ENCODE measurements around the gene RASA3.
"Not testable (repeated sequence)": the region's sequence is repeated elsewhere in the genome, so short reads cannot be mapped to it uniquely, and the experiment has no call there.

Gene RASA3

DNA sequence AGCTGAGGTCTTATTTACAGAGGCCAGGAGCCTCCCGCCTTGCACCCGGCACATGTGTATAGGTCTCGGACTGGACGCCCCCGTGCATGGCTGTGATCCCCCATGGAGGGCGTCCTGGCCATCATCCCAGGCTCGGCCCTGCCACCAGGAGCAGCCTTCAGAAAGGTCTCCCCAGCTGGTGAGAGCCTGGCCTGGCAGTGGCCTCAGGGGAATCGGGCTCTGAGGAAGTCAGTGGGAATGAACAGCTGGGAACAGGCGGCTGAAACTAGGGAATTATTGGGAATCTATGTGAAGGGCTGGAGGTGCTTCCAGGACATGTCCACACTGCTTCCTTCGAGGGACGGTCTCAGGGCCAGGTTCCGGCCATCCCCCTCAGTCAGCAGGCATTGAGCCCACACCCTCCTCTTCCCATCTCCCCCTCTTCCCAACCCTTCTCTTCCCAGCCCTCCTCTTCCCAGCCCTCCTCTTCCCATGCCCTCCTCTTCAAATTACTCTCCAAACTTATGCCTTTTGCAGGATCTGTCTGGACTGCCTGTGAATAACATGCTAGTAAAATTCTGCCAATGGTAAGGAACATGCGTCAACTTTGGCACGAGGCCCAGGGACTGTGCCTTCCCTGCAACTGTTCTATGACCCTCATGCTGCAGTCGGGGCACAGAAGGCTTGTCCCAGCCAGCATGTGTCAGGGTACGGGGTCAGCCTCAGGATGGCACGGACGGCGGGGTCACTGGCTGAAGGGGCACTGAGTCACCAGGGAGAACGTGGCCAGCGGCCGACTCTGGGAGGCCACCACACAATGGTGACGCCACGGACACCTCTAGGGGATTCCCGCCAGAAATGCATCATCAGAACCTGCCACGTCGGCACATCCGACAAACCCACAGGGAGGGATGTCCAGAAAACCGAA lies 134.3 kb downstream of the RASA3 start:
- no peak for FAIRE-seq

DNA sequence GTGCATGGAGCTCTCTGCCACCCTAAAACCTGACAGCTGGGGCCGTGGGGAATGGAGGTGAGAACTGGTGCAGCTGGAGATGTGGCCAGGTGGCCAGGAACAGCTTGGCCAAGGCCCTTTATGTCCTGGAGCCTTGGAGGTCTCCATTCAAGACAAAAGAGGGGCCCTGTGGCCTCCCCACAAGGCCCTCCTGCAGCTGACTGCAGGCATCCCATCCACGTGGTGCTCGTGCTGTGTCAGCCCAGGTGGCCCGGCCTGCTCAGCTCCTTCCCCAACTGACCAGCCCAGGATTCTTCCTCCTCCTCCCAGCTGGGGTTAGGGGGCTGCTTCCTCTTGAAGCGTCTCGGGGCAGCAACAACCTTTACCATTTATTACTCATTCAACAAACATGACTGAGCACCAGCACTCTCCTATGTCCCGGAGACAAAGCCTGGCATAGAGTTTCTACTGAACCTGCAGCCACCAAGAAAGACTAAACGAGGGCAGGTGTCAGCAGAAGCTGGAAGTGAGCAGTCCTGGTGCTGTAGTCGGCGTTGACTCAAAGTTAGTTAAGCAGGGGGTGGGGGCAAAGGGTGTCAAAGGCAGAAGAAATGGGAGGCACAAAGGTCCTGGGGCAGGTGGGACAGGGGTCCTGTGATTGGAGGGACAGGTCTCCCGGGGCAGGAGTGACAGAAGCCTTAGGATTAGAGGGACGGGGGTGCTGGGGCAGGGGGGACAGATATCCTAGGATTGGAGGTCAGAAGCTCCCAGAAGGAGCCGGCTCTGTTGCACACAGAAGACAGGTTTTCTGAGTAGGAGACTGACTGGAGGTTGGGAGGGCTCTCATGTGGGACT lies 135.3 kb downstream of the RASA3 start:
- no peak for FAIRE-seq

DNA sequence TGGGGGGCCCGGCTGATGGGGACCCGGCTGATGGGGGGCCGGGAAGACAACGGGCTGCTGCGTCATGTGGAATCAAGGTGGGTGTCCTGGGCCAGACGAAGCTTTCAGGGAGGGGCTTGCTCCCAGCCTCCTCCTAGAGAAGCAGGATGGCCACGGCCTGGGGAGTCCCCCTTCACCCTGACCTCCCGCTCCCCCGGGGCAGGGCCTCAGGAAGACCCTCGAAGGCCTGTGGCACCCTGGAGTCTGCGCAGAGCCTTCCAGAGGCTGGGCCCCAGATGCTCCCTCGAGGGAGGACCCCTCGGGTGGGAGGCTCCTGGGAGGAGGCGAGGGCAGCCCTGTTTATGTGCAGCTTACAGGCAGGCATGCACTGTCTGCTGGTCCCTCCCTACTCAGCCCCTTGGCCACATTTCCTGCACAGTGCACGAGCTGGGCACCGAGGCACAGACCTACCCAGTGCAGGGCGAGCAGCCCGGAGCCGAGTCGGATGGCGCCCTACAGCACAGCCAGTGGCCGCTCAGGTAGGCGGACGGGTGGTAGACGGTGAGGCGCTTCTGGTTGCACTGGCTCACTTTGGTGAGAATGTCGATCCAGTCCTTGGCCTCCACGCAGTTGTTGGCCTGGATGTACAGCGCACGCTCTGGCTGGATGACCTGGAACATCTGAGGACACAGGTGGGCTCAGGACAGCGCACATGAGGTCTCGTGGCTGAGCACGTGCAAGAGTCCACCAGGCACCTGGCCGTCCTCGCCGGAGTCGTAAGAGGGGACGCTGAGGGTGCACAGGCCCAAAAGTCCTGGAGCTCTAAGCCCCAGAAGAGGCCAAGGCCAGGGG lies 136.1 kb downstream of the RASA3 start:
- no peak for FAIRE-seq

DNA sequence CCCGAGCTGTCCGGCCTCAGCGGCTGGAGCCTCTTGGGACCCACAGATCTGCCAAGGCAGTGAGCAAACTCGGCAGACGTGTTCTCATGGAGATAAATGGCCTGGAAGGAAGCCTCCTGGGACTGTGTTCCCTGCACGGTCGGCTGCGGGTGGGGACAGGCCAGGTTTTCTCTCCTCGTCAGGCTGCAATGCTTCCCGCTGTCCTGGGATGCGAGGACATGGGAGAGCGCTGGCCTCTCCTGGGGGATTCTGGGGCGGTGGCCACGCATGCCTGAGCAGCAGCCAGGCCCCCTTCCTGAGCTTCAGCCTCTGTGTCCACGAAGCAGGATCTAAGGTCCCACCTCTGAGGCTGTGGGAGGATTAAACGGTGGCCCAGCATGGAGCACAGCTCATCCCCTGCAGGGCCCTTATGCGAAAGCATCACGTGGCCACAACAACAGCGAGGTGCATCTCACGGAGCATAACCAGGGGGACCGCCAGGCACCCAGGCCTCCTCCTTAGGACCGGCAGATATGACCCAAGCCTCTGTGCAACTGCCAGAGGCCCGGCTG lies 137.3 kb downstream of the RASA3 start:
- FAIRE-seq = no peak

DNA sequence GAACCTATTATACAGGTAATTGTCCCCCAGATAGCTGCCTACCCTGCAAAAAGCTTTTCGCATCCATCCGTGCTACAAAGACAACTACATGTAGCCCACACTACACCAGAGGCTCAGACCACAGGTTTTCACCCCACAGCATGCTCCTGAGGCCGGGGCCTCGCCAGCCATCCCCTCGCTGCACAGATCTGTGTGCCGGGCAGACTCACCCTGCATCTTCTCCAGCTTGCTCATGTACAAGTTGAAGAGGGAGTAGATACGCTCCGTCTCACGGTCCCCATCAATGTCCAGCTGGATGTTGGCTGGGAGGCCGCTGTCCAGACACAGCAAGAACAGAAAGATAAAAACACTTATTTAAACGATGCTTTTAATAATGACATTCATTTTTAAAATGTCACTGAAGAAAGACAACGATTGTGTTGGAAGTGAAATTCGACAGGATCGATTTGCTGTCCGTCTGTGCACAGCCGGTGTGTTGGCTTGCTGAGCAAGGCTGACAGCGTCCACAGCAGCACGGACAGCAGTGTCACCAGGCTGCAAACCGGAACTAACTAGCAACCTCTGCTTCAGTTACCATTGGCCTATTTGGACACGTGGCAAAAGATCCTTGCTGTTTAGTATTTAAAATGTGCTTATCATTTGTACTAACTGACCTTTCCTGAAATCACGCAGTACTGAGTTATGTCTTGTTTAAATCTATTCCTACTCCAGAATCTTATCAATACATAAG lies 140.0 kb downstream of the RASA3 start:
- FAIRE-seq = no peak

DNA sequence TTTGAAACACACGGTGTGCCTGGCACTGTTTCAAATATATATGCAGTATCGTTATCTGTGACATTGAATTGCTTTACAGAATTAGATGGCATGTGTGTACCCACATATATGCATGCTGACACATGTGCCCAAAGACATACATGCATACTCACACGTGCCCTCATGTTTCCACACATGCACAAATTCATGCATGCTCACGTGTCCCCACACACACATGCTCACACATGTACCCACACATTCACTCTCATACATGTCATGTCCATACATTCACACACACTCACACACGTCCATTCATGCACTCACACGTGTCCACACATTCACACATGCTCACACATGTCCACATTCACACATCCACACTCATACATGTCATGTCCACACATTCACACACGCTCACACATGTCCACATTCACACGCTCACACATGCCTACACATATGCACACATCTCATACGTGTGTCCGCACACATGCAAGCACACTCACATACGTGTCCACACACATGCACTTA lies 140.7 kb downstream of the RASA3 start:
- no peak for FAIRE-seq

DNA sequence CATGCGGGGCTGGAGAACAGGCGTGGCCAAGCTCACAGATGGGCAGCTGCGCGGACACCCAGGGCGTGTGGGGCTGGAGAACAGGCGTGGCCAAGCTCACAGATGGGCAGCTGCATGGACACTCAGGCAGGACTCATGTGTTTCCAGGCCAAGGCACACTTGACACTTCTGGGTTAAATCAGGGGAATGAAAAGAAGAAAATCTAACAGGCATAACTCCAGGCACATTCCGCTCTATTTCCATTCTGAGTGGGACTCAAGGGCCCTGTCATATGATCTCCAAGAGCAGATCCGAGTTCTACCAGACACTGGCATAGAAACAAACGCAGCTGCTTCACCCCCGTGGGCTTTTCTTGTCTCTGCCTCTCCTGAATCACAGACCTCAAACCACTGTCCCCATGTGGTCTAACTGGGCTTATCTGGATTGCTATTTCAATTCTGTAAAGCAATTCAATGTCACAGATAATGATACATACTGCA lies 141.2 kb downstream of the RASA3 start:
- FAIRE-seq = no peak

DNA sequence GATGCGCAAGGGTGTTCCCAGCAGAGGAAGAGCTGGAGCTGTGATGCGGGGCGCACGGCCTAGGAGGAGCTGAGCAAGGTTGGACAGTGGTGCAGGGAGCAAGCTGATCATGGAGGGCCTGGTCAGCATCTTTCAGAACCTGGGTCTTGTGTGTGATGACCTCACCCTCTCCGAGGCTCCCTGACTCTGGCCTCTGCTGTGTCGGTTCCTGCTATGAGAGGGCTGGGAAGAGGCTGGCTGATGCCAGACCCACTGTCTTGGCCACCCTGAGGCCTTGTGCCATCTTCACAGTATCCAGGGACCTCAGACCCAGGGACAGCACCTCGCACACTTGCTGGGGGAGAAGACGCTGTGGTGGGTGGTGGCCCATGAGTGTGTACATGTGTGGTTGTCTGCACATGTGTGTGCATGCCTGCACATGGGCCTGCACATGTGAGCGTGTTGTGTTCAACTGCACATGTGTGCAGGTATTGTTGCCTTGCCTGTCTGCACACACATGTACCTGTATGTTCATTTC lies 142.0 kb downstream of the RASA3 start:
- FAIRE-seq = no peak

DNA sequence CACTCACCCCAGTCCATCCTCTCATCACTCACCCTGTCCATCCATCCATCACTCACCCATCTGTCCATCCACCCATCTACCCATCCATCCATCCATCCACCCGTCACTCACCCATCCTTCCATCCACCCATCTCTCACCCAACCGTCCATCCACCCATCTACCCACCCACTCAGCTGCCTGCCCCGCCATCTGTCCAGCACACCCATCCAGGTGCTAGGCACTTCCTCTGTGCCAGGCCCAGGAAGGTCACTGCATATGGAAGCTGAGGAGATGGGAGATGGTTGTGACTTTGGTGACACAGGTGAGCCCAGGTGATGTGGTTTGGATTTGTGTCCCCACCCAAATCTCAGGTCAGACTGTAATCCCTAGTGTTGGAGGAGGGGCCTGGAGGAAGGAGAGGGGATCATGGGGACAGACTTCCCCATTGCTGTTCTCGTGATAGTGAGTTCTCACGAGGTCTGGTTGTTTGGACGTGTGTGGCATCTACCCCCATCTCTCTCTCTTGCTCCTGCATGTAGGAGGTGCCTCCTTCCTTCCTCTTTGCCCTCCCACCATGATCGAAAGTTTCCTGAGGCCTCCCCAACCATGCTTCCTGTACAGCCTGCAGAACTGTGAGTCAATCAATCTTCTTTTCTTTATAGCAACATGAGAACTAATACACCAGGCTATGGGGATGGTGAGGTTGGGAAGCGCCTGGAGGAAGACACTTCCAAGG lies 142.7 kb downstream of the RASA3 start:
- no peak for FAIRE-seq

DNA sequence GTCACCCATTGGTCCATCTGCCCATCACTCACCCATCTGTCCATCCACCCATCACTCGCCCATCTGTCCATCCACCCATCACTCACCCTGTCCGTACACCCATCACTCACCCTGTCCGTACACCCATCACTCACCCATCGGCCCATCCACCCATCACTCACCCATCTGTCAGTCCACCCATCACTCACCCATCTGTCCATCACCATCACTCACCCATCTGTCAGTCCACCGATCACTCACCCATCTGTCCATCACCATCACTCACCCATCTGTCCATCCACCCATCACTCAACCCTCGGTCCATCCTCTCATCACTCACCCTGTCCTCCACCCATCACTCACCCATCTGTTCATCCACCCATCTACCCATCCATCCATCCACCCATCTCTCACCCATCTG lies 143.6 kb downstream of the RASA3 start:
- FAIRE-seq = not testable (repeated sequence)

DNA sequence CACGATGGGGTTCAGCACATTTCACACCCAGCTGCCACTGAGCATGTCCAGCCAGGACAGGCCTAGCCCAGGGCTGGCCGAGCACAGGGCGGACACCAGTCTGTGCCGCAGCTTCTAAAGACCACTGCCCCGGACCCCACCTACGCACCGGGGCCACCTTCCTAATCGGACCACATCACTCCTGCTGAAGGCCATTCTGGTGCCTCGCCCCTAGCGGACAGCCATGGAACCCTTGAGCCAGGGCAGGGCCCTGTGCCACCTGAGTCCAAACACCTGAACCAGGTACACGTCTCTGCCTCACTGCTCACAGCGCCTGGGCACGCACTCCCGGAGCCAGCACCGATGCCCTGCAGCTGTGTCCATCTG lies 150.1 kb downstream of the RASA3 start:
- FAIRE-seq = no peak

DNA sequence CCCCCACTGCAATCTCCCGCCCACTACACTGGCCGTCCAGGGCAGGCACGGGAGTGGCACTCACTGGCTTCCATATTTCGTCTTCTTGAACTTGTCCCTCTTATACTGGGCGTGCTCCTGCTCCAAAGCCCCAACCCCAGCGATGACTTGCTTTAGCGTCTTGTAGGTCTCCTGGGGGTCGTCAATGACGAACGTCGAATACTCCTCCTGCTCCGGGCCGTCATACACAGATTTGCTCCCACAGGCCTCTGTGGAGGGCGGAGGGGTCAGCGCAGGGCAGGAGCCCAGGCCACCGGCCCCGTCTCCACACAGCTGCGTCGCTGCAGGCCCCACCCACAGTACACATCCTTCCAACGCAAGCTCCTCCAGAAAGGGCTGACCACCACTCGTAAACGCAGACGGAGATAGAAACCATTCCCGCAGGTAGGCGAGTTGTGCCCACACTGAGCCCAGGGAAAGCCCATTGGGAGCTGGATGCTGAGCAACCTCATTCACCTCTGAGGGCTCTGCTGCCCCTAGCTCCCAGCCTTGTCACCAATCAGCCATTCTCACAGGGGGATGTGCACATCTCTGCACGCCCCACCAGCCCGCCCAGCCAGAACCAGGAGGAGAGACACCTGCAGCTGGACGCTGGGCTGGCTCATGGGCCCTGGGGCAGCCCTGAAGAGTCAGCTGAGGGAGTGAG lies 150.7 kb downstream of the RASA3 start:
- FAIRE-seq = no peak

DNA sequence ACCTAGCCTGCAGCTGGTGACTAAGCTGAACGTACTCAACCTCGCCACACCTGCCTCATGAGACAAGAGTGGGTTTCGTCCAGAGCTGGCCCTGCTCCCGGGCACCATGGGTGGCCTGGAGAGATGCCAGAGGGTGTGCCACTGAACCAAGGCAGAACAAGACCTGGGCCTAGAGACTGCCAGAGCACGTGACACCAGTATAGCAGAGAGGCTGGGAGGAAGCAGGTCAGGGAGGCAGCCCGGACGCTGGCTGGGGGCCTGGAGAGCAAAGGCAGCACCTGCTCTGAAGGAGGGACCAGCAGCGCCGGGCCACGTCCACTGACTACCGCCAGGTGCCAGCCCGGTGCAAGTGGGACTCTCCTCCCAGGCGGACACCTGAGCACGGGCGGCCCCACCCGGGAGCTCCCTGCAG lies 151.2 kb downstream of the RASA3 start:
- no peak for FAIRE-seq

DNA sequence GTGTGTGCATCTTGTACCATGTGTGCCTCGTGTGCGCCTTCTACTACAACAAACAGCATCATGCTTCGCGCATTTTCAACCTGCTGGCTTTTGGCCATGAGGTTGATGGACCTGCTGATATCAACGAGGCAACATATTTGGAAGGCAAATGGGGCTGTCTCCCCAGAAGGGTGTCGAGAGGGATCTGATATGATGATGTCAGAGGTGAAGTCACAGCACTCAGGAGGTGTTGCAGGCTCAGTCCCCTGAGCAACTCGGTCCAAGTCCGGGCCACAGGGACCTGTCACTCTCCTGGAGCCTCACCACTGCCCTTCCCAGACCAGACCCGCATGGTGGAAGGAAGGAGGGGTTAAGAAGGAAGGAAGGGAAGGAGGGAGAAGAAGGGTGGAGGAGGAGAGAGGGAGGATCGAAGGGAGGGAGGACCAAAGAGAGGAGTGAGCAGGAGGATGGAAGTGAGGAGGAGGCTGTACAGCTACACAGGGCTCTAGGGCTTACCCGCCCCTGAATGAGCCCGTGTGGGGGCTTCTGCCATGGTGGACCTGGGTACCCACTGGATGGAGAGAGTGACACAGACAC lies 151.8 kb downstream of the RASA3 start:
- no peak for FAIRE-seq

DNA sequence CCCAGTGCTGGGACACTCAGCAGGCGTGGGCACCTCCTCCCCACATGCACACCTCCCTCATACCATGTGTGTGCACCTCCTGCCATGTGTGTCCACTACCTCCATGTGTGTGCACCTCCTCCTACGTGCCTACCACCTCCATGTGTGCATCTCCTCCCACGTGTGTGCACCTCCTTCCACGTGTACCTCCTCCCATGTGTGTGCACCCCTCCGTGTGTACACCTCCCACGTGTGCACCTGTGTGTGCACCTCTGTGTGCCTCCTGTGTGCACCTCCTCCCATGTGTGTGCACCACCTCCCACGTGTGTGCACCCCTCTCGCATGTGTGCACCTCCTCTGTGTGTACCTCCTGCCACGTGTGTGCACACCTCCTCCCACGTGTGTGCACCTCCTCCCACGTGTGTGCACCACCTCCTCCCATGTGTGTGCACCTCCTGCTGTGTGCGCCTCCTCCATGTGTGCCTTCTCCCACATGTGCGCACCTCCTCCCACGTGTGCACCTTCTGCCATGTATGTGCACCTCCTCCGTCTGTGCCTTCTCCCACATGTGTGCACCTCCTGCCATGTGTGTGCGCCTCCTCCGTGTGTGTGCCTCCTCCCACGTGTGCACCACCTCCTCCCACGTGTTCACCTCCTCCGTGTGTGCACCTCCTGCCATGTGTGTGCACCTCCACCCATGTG lies 152.5 kb downstream of the RASA3 start:
- FAIRE-seq = no peak

DNA sequence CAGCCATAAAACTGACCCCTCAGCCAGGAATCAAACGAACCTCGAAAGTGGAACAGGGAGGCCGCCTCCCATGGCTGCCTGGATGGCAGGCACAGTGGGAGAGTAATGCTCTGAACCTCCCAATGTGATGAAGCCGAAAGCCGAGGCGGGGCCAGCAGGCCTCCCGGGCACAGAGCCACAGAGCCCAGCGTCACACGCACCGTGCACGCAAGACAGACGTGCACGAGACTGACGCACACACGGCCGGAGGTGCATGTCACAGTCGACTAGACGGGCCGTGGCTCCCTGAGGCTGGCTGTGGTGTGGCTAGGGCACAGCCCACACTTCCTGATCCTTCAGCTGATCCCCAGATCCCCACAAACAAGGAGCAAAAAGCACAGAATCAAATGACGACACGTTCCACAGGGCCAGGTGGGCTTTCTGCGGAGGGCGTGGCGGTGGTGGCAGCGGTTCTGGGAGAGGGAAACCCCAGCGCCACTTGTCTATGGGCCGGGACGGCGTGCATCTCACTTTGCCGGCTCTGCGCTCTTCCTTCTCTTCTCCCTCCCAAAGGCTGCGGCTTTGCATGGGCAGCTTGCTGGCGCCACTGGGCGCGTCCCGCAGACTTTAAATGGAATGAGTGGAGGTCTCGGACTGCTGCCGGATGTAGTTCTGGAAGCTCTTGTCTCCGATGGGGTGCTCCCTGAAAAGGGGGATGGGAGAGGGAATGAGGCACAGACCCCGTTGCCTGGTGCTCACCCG lies 153.5 kb downstream of the RASA3 start:
- FAIRE-seq = no peak

DNA sequence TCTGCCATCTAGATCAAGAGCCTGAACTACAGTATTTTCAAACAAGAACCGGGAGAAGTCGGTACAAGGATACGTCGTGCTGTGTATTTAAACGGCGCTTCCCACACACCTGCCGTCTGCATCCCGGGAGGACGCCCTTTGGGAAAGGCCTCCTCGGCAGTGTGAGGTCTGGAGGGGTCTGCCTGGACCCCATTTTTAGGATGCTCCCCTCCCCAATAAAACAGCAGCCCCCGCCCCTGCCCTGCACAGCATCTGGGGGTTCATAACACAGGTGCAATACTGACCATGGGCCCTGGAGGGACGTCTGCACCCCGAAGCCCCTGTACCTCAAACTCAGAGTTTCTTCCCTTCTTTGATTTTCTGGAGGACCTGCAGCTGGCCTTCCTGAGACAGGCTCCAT lies 154.4 kb downstream of the RASA3 start:
- no peak for FAIRE-seq
